OCI-LY1 (cell line): ENCODE measurements around the gene ZC2HC1C.
"Not testable (repeated sequence)": the region's sequence is repeated elsewhere in the genome, so short reads cannot be mapped to it uniquely, and the experiment has no call there.

ENCODE experiments used
- EZH2 ChIP-seq: fragments of 200-600 bp; sonication (generic), shearing (Covaris generic); IDR thresholded peaks from 2 replicates; pipeline ENCODE4 v1.8.0; 2017; ENCODE audit warnings: borderline replicate concordance, mixed run types, mild to moderate bottlenecking, antibody characterized with exemption, low read length, moderate library complexity, mixed read lengths
- TF ChIP-seq, protein P1 (sequence below): fragments of 200-600 bp; sonication (generic), shearing (Covaris generic); IDR thresholded peaks from 2 replicates; pipeline ENCODE4 v1.5.1; 2017; ENCODE audit warnings: mild to moderate bottlenecking, antibody characterized with exemption, low read length, moderate library complexity, mixed read lengths

DNA sequence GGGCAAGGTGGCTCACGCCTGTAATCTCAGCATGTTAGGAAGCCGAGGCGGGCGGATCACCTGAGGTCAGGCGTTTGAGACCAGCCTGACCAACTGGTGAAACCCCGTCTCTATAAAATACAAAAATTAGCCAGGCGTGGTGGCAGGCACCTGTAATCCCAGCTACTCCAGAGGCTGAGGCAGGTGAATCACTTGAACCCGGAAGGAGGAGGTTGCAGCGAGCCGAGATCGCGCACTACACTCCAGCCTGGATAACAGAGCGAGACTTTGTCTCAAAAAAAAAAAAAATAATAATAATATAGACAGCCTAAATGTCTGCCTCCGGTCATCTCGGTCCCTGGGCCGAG is 58.0 kb downstream of the ZC2HC1C start:
- TF ChIP-seq, protein P1, sequence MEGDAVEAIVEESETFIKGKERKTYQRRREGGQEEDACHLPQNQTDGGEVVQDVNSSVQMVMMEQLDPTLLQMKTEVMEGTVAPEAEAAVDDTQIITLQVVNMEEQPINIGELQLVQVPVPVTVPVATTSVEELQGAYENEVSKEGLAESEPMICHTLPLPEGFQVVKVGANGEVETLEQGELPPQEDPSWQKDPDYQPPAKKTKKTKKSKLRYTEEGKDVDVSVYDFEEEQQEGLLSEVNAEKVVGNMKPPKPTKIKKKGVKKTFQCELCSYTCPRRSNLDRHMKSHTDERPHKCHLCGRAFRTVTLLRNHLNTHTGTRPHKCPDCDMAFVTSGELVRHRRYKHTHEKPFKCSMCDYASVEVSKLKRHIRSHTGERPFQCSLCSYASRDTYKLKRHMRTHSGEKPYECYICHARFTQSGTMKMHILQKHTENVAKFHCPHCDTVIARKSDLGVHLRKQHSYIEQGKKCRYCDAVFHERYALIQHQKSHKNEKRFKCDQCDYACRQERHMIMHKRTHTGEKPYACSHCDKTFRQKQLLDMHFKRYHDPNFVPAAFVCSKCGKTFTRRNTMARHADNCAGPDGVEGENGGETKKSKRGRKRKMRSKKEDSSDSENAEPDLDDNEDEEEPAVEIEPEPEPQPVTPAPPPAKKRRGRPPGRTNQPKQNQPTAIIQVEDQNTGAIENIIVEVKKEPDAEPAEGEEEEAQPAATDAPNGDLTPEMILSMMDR = not testable (repeated sequence)
- not testable (repeated sequence) for TF ChIP-seq EZH2
